HEK293 (cell line): ENCODE data around the gene PHKG2.
A peak's percentile ranks its signal among the peaks of the same experiment; 100 is the strongest.

Experiments
- CTCF ChIA-PET: fragments of 350-600 bp; formaldehyde crosslinking; extraction: SDS; loops from one replicate; lab custom pipeline; 2021; ENCODE audit warnings: antibody characterized with exemption; lab: Yijun Ruan, JAX
- POLR2A ChIA-PET: fragments of 300-600 bp; formaldehyde crosslinking; extraction: SDS; loops from one replicate; lab custom pipeline; 2020; ENCODE audit warnings: antibody characterized with exemption, inconsistent platforms; lab: Yijun Ruan, JAX
- H3K27ac ChIP-seq: fragments of 200-500 bp; sonication (Bioruptor generic); 2 replicates; pipeline ENCODE4 v1.5.1; 2014; ENCODE audit warnings: low read depth, low read length, control low read depth, inconsistent platforms; ENCODE audit errors: extremely low read depth
- H3K36me3 ChIP-seq, 2 experiments: fragments of 200-500 bp in 1 of 2; sonication (Bioruptor generic) in 1 of 2; 1 replicate in 1 of 2; 2 replicates in 1 of 2; pipeline ENCODE4 v1.5.1; 2014 to 2017; ENCODE audit warnings: inconsistent platforms in 2 of 2, low read length in 2 of 2; ENCODE audit not compliant: control insufficient read depth in 2 of 2, insufficient read depth in 1 of 2
- H3K4me1 ChIP-seq: fragments of 200-500 bp; sonication (Bioruptor generic); 2 replicates; pipeline ENCODE4 v1.5.1; 2014; ENCODE audit warnings: mild to moderate bottlenecking, low read length, inconsistent platforms; ENCODE audit not compliant: control insufficient read depth, insufficient read depth
- H3K4me3 ChIP-seq: 2 replicates; pipeline ENCODE4 v1.5.1; 2011; ENCODE audit warnings: low read depth, mild to moderate bottlenecking, control low read depth, low read length, moderate library complexity
- H3K9me3 ChIP-seq: fragments of 200-500 bp; sonication (Bioruptor generic); 2 replicates; pipeline ENCODE4 v1.5.1; 2014; ENCODE audit warnings: low read depth, low read length, inconsistent platforms; ENCODE audit not compliant: control insufficient read depth, insufficient read depth
- EGR2 ChIP-seq: fragments of 450-650 bp; formaldehyde crosslinking; IDR thresholded peaks from 2 replicates; pipeline ENCODE4 v1.5.1; 2016; ENCODE audit warnings: low read depth, missing biosample characterization, missing genetic modification characterization
- GLI4 ChIP-seq: fragments of 450-650 bp; formaldehyde crosslinking; IDR thresholded peaks from 2 replicates; pipeline ENCODE4 v1.5.1; 2016; ENCODE audit warnings: missing biosample characterization, missing genetic modification characterization
- HOXA7 ChIP-seq: sonication (generic); formaldehyde crosslinking; IDR thresholded peaks from 2 replicates; pipeline ENCODE4 v1.8.1; 2022; ENCODE audit warnings: missing genetic modification reagents, borderline replicate concordance
- HOXC10 ChIP-seq: sonication (generic); formaldehyde crosslinking; IDR thresholded peaks from 2 replicates; pipeline ENCODE4 v1.8.1; 2023; ENCODE audit warnings: mild to moderate bottlenecking, missing genetic modification reagents
- KLF9 ChIP-seq: fragments of 450-650 bp; formaldehyde crosslinking; IDR thresholded peaks from 2 replicates; pipeline ENCODE4 v1.5.1; 2016; ENCODE audit warnings: missing biosample characterization, missing genetic modification characterization, low read depth
- TCF7L2 ChIP-seq: IDR thresholded peaks from 2 replicates; pipeline ENCODE4 v1.6.1; 2011; ENCODE audit warnings: low read depth, mild to moderate bottlenecking, inconsistent platforms, low read length, moderate library complexity, borderline replicate concordance
- TRIM28 ChIP-seq: IDR thresholded peaks from 2 replicates; pipeline ENCODE4 v1.6.1; 2011; ENCODE audit warnings: low read length, control low read depth, borderline replicate concordance
- ZFP37 ChIP-seq: fragments of 450-650 bp; formaldehyde crosslinking; IDR thresholded peaks from 2 replicates; pipeline ENCODE4 v1.5.1; 2016; ENCODE audit warnings: missing biosample characterization, missing genetic modification characterization
- ZNF112 ChIP-seq: fragments of 450-650 bp; formaldehyde crosslinking; IDR thresholded peaks from 2 replicates; pipeline ENCODE4 v1.5.0; 2017; ENCODE audit warnings: missing biosample characterization, missing genetic modification characterization
- ZNF121 ChIP-seq: fragments of 450-650 bp; formaldehyde crosslinking; IDR thresholded peaks from 2 replicates; pipeline ENCODE4 v1.5.1; 2016; ENCODE audit warnings: missing biosample characterization, missing genetic modification characterization
- ZNF23 ChIP-seq: fragments of 450-650 bp; formaldehyde crosslinking; IDR thresholded peaks from 2 replicates; pipeline ENCODE4 v1.5.1; 2016; ENCODE audit warnings: missing biosample characterization, missing genetic modification characterization, borderline replicate concordance
- ZNF274 ChIP-seq, 2 experiments: fragments of 200-500 bp in 1 of 2; fragments of 450-650 bp in 1 of 2; sonication (Bioruptor generic) in 1 of 2; formaldehyde crosslinking in 1 of 2; IDR thresholded peaks; 2 replicates each; pipeline versions ENCODE4 v1.5.1 to v1.6.1; 2014 to 2016; ENCODE audit warnings: borderline replicate concordance in 1 of 2, inconsistent platforms in 1 of 2, low read length in 1 of 2, missing biosample characterization in 1 of 2, missing genetic modification characterization in 1 of 2
- ZNF311 ChIP-seq: fragments of 450-650 bp; formaldehyde crosslinking; IDR thresholded peaks from 2 replicates; pipeline ENCODE4 v1.5.1; 2017; ENCODE audit warnings: missing biosample characterization, missing genetic modification characterization, borderline replicate concordance
- ZNF404 ChIP-seq: fragments of 450-650 bp; formaldehyde crosslinking; IDR thresholded peaks from 2 replicates; pipeline ENCODE4 v1.5.1; 2017; ENCODE audit warnings: missing biosample characterization, missing genetic modification characterization
- ZNF555 ChIP-seq: fragments of 450-650 bp; formaldehyde crosslinking; conservative IDR thresholded peaks from 2 replicates; pipeline ENCODE4 v1.5.1; 2017; ENCODE audit warnings: missing biosample characterization, mild to moderate bottlenecking, missing genetic modification characterization, inconsistent platforms
- ZNF600 ChIP-seq: fragments of 450-650 bp; formaldehyde crosslinking; IDR thresholded peaks from 2 replicates; pipeline ENCODE4 v1.5.1; 2016; ENCODE audit warnings: missing biosample characterization, missing genetic modification characterization
- ZNF610 ChIP-seq: fragments of 450-650 bp; formaldehyde crosslinking; IDR thresholded peaks from 2 replicates; pipeline ENCODE4 v1.5.1; 2016; ENCODE audit warnings: missing biosample characterization, missing genetic modification characterization, borderline replicate concordance
- ZNF624 ChIP-seq: fragments of 450-650 bp; formaldehyde crosslinking; IDR thresholded peaks from 2 replicates; pipeline ENCODE4 v1.5.1; 2017; ENCODE audit warnings: missing biosample characterization, missing genetic modification characterization
- ZNF76 ChIP-seq: fragments of 450-650 bp; formaldehyde crosslinking; IDR thresholded peaks from 2 replicates; pipeline ENCODE4; 2016; ENCODE audit warnings: low read depth, missing biosample characterization, missing genetic modification characterization, borderline replicate concordance

PHKG2 gene

DNA sequence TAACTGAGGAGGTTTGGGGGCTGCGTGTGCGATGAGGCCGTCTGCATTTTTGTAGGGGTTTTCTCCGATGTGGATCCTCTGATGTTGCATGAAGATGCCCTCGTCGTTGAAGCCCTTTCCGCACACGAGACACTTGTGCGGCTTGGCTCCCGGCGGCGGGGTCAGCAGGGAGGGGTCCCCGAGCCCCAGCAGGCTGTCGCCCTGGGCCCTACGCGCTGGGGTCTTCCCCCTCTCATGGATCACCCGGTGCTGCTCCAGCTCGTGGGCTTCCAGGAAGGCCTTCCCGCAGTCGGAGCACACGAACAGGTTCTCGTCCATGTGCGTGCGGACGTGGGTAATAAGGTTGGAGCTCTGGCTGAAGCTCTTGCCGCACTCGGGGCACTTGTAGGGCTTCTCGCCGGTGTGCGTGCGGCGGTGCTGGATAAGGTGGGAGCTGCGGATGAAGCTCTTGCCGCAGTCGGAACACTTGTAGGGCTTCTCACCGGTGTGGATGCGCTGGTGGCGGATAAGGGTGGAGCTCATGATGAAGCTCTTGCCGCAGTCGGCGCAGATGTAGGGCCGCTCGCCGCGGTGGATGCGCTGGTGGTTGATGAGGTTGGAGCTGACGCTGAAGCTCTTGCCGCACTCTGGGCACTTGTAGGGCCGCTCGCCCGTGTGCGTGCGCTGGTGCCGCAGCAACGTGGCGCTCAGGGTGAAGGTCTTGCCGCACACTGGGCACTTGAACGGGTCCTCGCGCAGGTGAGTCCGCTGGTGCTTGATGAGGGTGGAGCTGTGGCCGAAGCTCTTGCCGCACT is 34.5 kb downstream of the PHKG2 start:
- POLR2A ChIA-PET: interaction anchor here (0.5 to 2.4 kb wide), 6 partner anchors 8 to 224 kb away, joined by 3 to 8 read pairs (median 4); partner anchors contain the start of gene ZNF764
- TF ChIP-seq ZNF610 (tag by site-specific recombination) (no peak), ZNF112 (tag by site-specific recombination) (no peak), ZFP37 (no peak), KLF9 (no peak), GLI4 (tag by site-specific recombination) (no peak), TRIM28 (no peak), ZNF311 (no peak)
- CTCF ChIA-PET: interaction anchor here (0.8 to 2.1 kb wide), 5 partner anchors 20 to 1086 kb away, joined by 3 to 7 read pairs (median 4); partner anchors contain the start of gene TBX6

GRCh38 chr16:30783280-30784109 is 35.3 kb downstream of the PHKG2 start:
- CTCF ChIA-PET: interaction anchor here (0.8 to 2.1 kb wide), 6 partner anchors 19 to 1085 kb away, joined by 3 to 7 read pairs (median 4); partner anchors contain the start of gene TBX6
- Histone ChIP-seq H3K9me3 (no peaks in the 10 kb centered on the region), H3K27ac (no peak overlapping the region), H3K36me3 (peaks cover 0 to 61% of the 10 kb centered on the region in 2 experiments; a peak in 1 of 3 replicates), H3K4me3 (no peak overlapping the region), H3K4me1 (peaks cover 3% of the 10 kb centered on the region; the same call in 1 of the 2 replicates)
- TF ChIP-seq HOXA7 (CRISPR knock-in tag) (no peak), ZNF274 (IDR thresholded peaks at IDR 0.05; ENCODE audit: low read length) (no peak), ZNF274 (tag by site-specific recombination; IDR thresholded peaks at IDR 0.05; ENCODE audit: borderline replicate concordance) (no peak), ZNF76 (tag by site-specific recombination) (no peak), ZNF404 (tag by site-specific recombination) (no peak), ZNF121 (tag by site-specific recombination) (no peak), ZNF555 (no peak), HOXC10 (CRISPR knock-in tag) (no peak)
- POLR2A ChIA-PET: interaction anchor here (0.5 to 2.4 kb wide), 7 partner anchors 9 to 61 kb away, joined by 3 to 8 read pairs (median 5); no protein-coding TSS in a partner anchor

More for the DNA sequence above, 34.5 kb downstream of the PHKG2 start:
- Histone ChIP-seq H3K36me3 (peaks cover 0 to 64% of the 10 kb centered on the region in 2 experiments; a peak in 1 of 3 replicates), H3K27ac (no peak overlapping the region), H3K9me3 (no peaks in the 10 kb centered on the region), H3K4me3 (no peak overlapping the region), H3K4me1 (peaks cover 3% of the 10 kb centered on the region)

DNA sequence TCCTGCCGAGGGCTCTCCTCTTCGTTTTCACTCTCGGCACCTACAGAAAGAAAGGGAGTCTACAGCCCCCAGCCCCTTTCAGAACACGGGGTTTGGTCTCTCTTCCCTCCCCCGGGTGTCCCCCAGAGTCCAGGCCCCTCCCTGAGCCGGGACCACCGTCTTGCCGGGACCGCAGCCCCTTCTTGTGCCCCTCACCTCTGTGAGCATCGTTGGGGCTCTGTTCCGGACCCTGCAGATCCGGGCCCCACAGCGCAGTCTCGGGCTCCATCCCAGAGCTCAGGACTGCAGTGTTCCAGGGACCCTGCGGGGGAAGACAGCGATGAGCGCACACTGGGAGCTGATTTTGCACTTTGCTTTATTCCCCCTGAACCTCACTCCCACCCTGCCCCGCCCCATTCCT is 36.0 kb downstream of the PHKG2 start:
- Histone ChIP-seq H3K27ac (no peak overlapping the region), H3K36me3 (peaks cover 0 to 61% of the 10 kb centered on the region in 2 experiments; a peak in 1 of 3 replicates), H3K9me3 (no peaks in the 10 kb centered on the region), H3K4me3 (no peak overlapping the region), H3K4me1 (peaks cover 3% of the 10 kb centered on the region; the same call in 1 of the 2 replicates)
- CTCF ChIA-PET: interaction anchor here (0.6 to 1.2 kb wide), 3 partner anchors 19 to 123 kb away, joined by 3 to 4 read pairs (median 3); no protein-coding TSS in a partner anchor
- TF ChIP-seq ZNF600 (tag by site-specific recombination) (peak; percentile 84), TCF7L2 (no peak), EGR2 (tag by site-specific recombination) (no peak), ZNF624 (tag by site-specific recombination) (no peak), ZNF23 (tag by site-specific recombination) (no peak)
- POLR2A ChIA-PET: interaction anchor here (1.1 to 2.4 kb wide), 3 partner anchors 10 to 36 kb away, joined by 5 to 8 read pairs (median 7); partner anchors contain the start of gene PHKG2
